AG04450 (cell line): Measurements from ENCODE around the gene CUTC. TPM values are rescaled to one million over a fixed set of nuclear protein-coding genes. Genes with fewer than 3 reads are reported as not detected.

Experiments
- CTCF ChIA-PET: fragments of 300-600, 350-600 bp; formaldehyde crosslinking; extraction: SDS; loops from one replicate; lab custom pipeline; 2022; ENCODE audit warnings: antibody characterized with exemption, inconsistent platforms; lab: Charles Lee
- POLR2A ChIA-PET: fragments of 350-600 bp; formaldehyde crosslinking; extraction: SDS; loops from one replicate; lab custom pipeline; 2021; ENCODE audit warnings: antibody characterized with exemption, inconsistent platforms; lab: Yijun Ruan, JAX
- DNase-seq: peaks from one replicate; pipeline ENCODE4 v3.0.0-alpha.2; 2011; ENCODE audit warnings: low read depth, low spot score
- H3K27ac ChIP-seq: one replicate; pipeline ENCODE4 v1.5.1; 2012; ENCODE audit warnings: low read depth, low read length, control low read depth
- H3K27me3 ChIP-seq: one replicate; pipeline ENCODE4 v1.6.0; 2012; ENCODE audit warnings: low read length; ENCODE audit not compliant: control insufficient read depth, insufficient read depth
- H3K4me3 ChIP-seq: 2 replicates; pipeline ENCODE4 v1.5.1; 2011; ENCODE audit warnings: mild to moderate bottlenecking, low read depth, low read length, control low read depth
- H3K9me3 ChIP-seq: 2 replicates; pipeline ENCODE4 v1.5.1; 2012; ENCODE audit warnings: low read length; ENCODE audit not compliant: control insufficient read depth, insufficient read depth
- CTCF ChIP-seq: IDR thresholded peaks from 2 replicates; pipeline ENCODE4 v1.5.1; 2011; ENCODE audit warnings: low read depth, low read length, control low read depth, inconsistent platforms
- polyA plus RNA-seq: library from polyadenylated mRNA; depleted of rRNA; stranded (reverse); fragments of >200 nt; gene quantifications from 2 replicates; pipeline ENCODE4 v1.2.3, GENCODE V29; 2011

Gene CUTC
- polyA plus RNA-seq, 1 experiment: 18.0 TPM

- no peaks in the 10 kb centered on the region for H3K9me3 ChIP-seq
- DNase-seq: no peak
- H3K27me3 ChIP-seq: no peaks in the 10 kb centered on the region
- H3K4me3 ChIP-seq: no peak overlapping the region
- ChIA-PET CTCF (interaction anchor here (0.7 to 1.7 kb wide), 4 partner anchors 11 to 58 kb away, joined by 3 to 6 read pairs (median 4); no protein-coding TSS in a partner anchor), POLR2A (no interaction called here)
- no peak for TF ChIP-seq CTCF
- no peak overlapping the region for H3K27ac ChIP-seq
Measured at GRCh38 chr10:99787782-99788445, 55.9 kb downstream of the CUTC start.

- POLR2A ChIA-PET: no interaction called here
- Histone ChIP-seq H3K27me3 (no peaks in the 10 kb centered on the region), H3K27ac (peak overlapping the region; percentile 54), H3K9me3 (no peaks in the 10 kb centered on the region), H3K4me3 (no peak overlapping the region)
- DNase-seq: no peak
- CTCF ChIA-PET: interaction anchor here (1.2 to 1.7 kb wide), 2 partner anchors 57 to 58 kb away, joined by 5 to 6 read pairs; no protein-coding TSS in a partner anchor
- no peak for TF ChIP-seq CTCF
Measured at GRCh38 chr10:99788598-99789256, 56.7 kb downstream of the CUTC start.

GRCh38 chr10:99791831-99792230 is 59.8 kb downstream of the CUTC start:
- Histone ChIP-seq H3K27me3 (no peaks in the 10 kb centered on the region), H3K4me3 (no peak overlapping the region), H3K9me3 (no peaks in the 10 kb centered on the region), H3K27ac (no peak overlapping the region)
- CTCF ChIA-PET: interaction anchor here (0.7 to 2.7 kb wide), 4 partner anchors 18 to 62 kb away, joined by 3 to 15 read pairs (median 4); no protein-coding TSS in a partner anchor
- TF ChIP-seq CTCF: no peak
- DNase-seq: no peak
- POLR2A ChIA-PET: no interaction called here

- no peak overlapping the region for H3K27ac ChIP-seq
- ChIA-PET CTCF (interaction anchor here (0.6 to 2.7 kb wide), 2 partner anchors 22 to 52 kb away, joined by 3 to 15 read pairs; no protein-coding TSS in a partner anchor), POLR2A (no interaction called here)
- no peaks in the 10 kb centered on the region for H3K9me3 ChIP-seq
- no peak overlapping the region for H3K4me3 ChIP-seq
- no peak for DNase-seq
- no peak for TF ChIP-seq CTCF
- no peaks in the 10 kb centered on the region for H3K27me3 ChIP-seq
Measured at GRCh38 chr10:99793819-99794218, 61.8 kb downstream of the CUTC start.

GRCh38 chr10:99796928-99797327 is 64.9 kb downstream of the CUTC start:
- no peak for DNase-seq
- Histone ChIP-seq H3K27ac (no peak overlapping the region), H3K4me3 (no peak overlapping the region), H3K27me3 (no peaks in the 10 kb centered on the region), H3K9me3 (no peaks in the 10 kb centered on the region)
- ChIA-PET POLR2A (no interaction called here), CTCF (no interaction called here)
- no peak for TF ChIP-seq CTCF
